Measurements from ENCODE around the gene NFATC2IP.

DNA sequence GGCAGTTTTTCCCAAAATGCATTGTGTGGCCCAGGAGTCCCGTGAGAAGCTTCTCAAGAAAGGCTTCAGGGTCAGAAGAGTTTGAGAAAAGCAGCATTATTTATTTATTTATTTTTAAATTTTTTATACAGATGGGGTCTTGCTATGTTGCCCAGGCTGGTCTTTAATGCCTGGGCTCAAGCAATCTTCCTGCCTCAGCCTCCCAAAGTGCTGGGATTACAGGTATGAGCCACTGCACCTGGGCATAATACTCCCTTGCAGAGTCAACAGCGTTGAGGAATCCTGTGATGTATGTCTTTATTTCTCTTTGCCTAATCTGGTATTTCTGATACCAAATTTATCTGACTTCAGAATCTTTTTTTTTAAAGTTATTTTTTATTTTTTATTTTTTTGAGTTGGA lies 49.3 kb downstream of the NFATC2IP start:
- TF ChIP-seq, protein P1, sequence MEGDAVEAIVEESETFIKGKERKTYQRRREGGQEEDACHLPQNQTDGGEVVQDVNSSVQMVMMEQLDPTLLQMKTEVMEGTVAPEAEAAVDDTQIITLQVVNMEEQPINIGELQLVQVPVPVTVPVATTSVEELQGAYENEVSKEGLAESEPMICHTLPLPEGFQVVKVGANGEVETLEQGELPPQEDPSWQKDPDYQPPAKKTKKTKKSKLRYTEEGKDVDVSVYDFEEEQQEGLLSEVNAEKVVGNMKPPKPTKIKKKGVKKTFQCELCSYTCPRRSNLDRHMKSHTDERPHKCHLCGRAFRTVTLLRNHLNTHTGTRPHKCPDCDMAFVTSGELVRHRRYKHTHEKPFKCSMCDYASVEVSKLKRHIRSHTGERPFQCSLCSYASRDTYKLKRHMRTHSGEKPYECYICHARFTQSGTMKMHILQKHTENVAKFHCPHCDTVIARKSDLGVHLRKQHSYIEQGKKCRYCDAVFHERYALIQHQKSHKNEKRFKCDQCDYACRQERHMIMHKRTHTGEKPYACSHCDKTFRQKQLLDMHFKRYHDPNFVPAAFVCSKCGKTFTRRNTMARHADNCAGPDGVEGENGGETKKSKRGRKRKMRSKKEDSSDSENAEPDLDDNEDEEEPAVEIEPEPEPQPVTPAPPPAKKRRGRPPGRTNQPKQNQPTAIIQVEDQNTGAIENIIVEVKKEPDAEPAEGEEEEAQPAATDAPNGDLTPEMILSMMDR (IDR thresholded peaks at IDR 0.05) = no peak
- no peak for TF ChIP-seq EZH2 (IDR thresholded peaks at IDR 0.05; ENCODE audit: borderline replicate concordance, insufficient read depth, low read depth, low read length, poor library complexity, severe bottlenecking)
